Keratinocyte (primary cell): ENCODE measurements around the gene CRACR2A. TPM values are rescaled to one million over a fixed set of nuclear protein-coding genes. Genes with fewer than 3 reads are reported as not detected.

Experiments
- DNase-seq: peaks from one replicate; pipeline ENCODE4 v3.0.0-alpha.2; 2011; ENCODE audit warnings: low read depth, missing footprints, low spot score
- FAIRE-seq: peaks from 2 replicates; lab custom pipeline; 2011; peaks lifted over from hg19 to GRCh38; lab: Jason Lieb, UNC
- H2AFZ ChIP-seq: 2 replicates; pipeline ENCODE4 v1.6.0; 2012; ENCODE audit warnings: low read length, control low read depth, inconsistent platforms; ENCODE audit not compliant: control insufficient read depth
- H3K27ac ChIP-seq: 2 replicates; pipeline ENCODE4 v1.5.1; 2011; ENCODE audit warnings: low read length; ENCODE audit not compliant: control insufficient read depth, insufficient read depth
- H3K27me3 ChIP-seq: 3 replicates; pipeline ENCODE4 v1.6.0; 2011; ENCODE audit warnings: low read length; ENCODE audit not compliant: control insufficient read depth, insufficient read depth; ENCODE audit errors: extremely low read depth
- H3K36me3 ChIP-seq, 2 experiments: 2 replicates in 1 of 2; 3 replicates in 1 of 2; pipeline ENCODE4 v1.5.1; 2011; ENCODE audit warnings: low read length in 2 of 2, mild to moderate bottlenecking in 1 of 2; ENCODE audit not compliant: control insufficient read depth in 2 of 2, insufficient read depth in 2 of 2; ENCODE audit errors: extremely low read depth in 1 of 2
- H3K4me1 ChIP-seq: 3 replicates; pipeline ENCODE4 v1.5.1; 2011; ENCODE audit warnings: low read length; ENCODE audit not compliant: control insufficient read depth, insufficient read depth; ENCODE audit errors: extremely low read depth
- H3K4me2 ChIP-seq: 3 replicates; pipeline ENCODE4 v1.6.0; 2011; ENCODE audit warnings: low read depth, low read length; ENCODE audit not compliant: control insufficient read depth, insufficient read depth; ENCODE audit errors: extremely low read depth
- H3K4me3 ChIP-seq, 3 experiments: fragments of 200-600 bp in 1 of 3; sonication (generic) in 1 of 3; 2 replicates in 2 of 3; 3 replicates in 1 of 3; pipeline ENCODE4 v1.5.1; 2011 to 2016; ENCODE audit warnings: low read length in 3 of 3, mild to moderate bottlenecking in 3 of 3, control low read depth in 2 of 3, inconsistent platforms in 1 of 3, low read depth in 1 of 3, mixed read lengths in 1 of 3, mixed run types in 1 of 3, moderate library complexity in 1 of 3; ENCODE audit not compliant: control insufficient read depth in 2 of 3, insufficient read depth in 2 of 3; ENCODE audit errors: extremely low read depth in 1 of 3
- H3K79me2 ChIP-seq: 2 replicates; pipeline ENCODE4 v1.6.0; 2012; ENCODE audit warnings: low read length; ENCODE audit not compliant: control insufficient read depth, insufficient read depth
- H3K9ac ChIP-seq: 3 replicates; pipeline ENCODE4 v1.6.0; 2011; ENCODE audit warnings: low read length; ENCODE audit not compliant: control insufficient read depth, insufficient read depth; ENCODE audit errors: extremely low read depth
- H3K9me1 ChIP-seq: 3 replicates; pipeline ENCODE4 v1.6.0; 2011; ENCODE audit warnings: low read length; ENCODE audit not compliant: control insufficient read depth, insufficient read depth; ENCODE audit errors: extremely low read depth
- H3K9me3 ChIP-seq: 2 replicates; pipeline ENCODE4 v1.5.1; 2012; ENCODE audit warnings: low read depth, low read length; ENCODE audit not compliant: control insufficient read depth
- H4K20me1 ChIP-seq: 3 replicates; pipeline ENCODE4 v1.6.0; 2011; ENCODE audit warnings: low read length; ENCODE audit not compliant: control insufficient read depth, insufficient read depth; ENCODE audit errors: extremely low read depth
- EZH2 ChIP-seq: IDR thresholded peaks from one replicate; pipeline ENCODE4 v1.6.1; 2012; ENCODE audit warnings: inconsistent platforms, mild to moderate bottlenecking, low read length, moderate library complexity
- dilution Hi-C: fragments of 300-500 bp; cut with MboI; formaldehyde crosslinking; loops from one replicate; pipeline ENCODE4 v1.7.0; 2020; ENCODE audit warnings: low sequenced_read_pairs; ENCODE audit not compliant: extremely low pct_ligation_motif_present
- polyA plus RNA-seq, 5 experiments: library from polyadenylated mRNA; depleted of rRNA in 3 of 5; stranded (reverse) in 3 of 5; stranded (forward) in 1 of 5; unstranded in 1 of 5; fragments of >200 nt; gene quantifications; 1 replicate in 1 of 5; 2 replicates in 3 of 5; 3 replicates in 1 of 5; pipeline versions ENCODE4 v1.2.1 to v1.2.3, GENCODE V29; 2011 to 2012; ENCODE audit warnings: missing spikeins in 2 of 5, low read depth in 1 of 5, low replicate concordance in 1 of 5
- TF ChIP-seq, protein P1 (sequence below), 3 experiments: IDR thresholded peaks in 1 of 3; conservative IDR thresholded peaks in 1 of 3; optimal IDR thresholded peaks in 1 of 3; 2 replicates in 2 of 3; 3 replicates in 1 of 3; pipeline versions ENCODE3 to v1.5.1; 2011; ENCODE audit warnings: low read length in 3 of 3, mild to moderate bottlenecking in 3 of 3, moderate library complexity in 2 of 3, control low read depth in 1 of 3, inconsistent platforms in 1 of 3; ENCODE audit not compliant: insufficient read depth in 2 of 3; ENCODE audit errors: extremely low read depth in 1 of 3

CRACR2A gene
- polyA plus RNA-seq, 1 donor (not counting 4 experiments of a cell fraction or from before 2014, with no cell fraction given), result 0.30 TPM

DNA sequence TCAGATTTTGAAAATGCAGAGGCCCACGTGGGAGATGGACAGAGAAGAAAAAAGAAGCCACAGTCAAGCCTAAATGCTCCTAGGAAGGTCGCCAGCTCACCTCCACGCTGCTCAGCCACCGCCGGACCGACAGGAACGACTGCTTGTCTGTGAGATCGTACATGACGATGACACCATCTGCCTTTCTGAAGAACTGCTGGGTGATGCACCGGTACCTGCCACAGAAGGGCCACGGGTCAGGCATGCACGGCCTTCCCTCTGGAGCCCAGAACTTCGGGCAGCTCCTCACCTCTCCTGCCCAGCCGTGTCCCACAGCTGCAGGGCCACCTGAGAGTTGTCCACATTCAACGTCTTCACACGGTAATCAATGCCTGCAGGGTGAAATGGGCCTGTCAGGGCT, 125.6 kb downstream of the CRACR2A start:
- Histone ChIP-seq H4K20me1 (no peaks in the 10 kb centered on the region), H3K4me3 (no peak overlapping the region), H2AFZ (no peak overlapping the region), H3K27ac (no peak overlapping the region), H3K79me2 (no peaks in the 10 kb centered on the region), H3K36me3 (no peaks in the 10 kb centered on the region), H3K9me3 (no peaks in the 10 kb centered on the region), H3K9me1 (no peaks in the 10 kb centered on the region), H3K9ac (no peak overlapping the region), H3K4me1 (no peaks in the 10 kb centered on the region), H3K27me3 (peaks cover 20% of the 10 kb centered on the region), H3K4me2 (no peak overlapping the region)
- TF ChIP-seq, protein P1, sequence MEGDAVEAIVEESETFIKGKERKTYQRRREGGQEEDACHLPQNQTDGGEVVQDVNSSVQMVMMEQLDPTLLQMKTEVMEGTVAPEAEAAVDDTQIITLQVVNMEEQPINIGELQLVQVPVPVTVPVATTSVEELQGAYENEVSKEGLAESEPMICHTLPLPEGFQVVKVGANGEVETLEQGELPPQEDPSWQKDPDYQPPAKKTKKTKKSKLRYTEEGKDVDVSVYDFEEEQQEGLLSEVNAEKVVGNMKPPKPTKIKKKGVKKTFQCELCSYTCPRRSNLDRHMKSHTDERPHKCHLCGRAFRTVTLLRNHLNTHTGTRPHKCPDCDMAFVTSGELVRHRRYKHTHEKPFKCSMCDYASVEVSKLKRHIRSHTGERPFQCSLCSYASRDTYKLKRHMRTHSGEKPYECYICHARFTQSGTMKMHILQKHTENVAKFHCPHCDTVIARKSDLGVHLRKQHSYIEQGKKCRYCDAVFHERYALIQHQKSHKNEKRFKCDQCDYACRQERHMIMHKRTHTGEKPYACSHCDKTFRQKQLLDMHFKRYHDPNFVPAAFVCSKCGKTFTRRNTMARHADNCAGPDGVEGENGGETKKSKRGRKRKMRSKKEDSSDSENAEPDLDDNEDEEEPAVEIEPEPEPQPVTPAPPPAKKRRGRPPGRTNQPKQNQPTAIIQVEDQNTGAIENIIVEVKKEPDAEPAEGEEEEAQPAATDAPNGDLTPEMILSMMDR (optimal IDR thresholded peaks at IDR 0.05 in 1 of 3, IDR thresholded peaks at IDR 0.05 in 1 of 3, conservative IDR thresholded peaks at IDR 0.05 in 1 of 3; ENCODE audit: extremely low read depth in 1 of 3, insufficient read depth in 2 of 3, low read length in 3 of 3), result no peak
- TF ChIP-seq EZH2, result no peak
- DNase-seq, result no peak
- dilution Hi-C loops, result no loop called here
- FAIRE-seq, result no peak

DNA sequence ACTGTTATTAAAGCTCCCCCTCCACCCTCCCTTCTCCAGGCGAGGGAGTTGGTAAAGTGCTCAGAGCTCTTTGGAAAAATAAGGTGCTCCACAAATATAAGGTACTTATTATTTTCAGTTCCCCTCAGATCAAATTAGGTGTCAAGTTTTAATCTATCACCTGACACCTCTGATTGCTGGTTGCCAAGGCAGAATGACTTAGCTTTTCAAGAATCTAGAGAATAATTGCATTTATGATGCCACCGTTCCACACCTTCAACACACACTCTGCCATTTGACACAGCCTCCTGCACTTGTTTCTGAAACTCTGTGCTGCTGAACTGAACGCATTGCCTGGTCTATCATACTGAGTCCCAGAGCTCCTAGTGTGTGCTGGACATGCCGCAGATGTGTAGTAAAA, 128.6 kb downstream of the CRACR2A start:
- FAIRE-seq (no peak), DNase-seq (no peak)
- no peak overlapping the region for H3K4me3 ChIP-seq
- H3K4me1 ChIP-seq, result no peaks in the 10 kb centered on the region
- no peaks in the 10 kb centered on the region for H3K36me3 ChIP-seq
- no peaks in the 10 kb centered on the region for H3K79me2 ChIP-seq
- no peaks in the 10 kb centered on the region for H4K20me1 ChIP-seq
- no peak overlapping the region for H3K9ac ChIP-seq
- no peak overlapping the region for H3K27ac ChIP-seq
- H3K9me3 ChIP-seq, result no peaks in the 10 kb centered on the region
- no peaks in the 10 kb centered on the region for H3K9me1 ChIP-seq
- H3K27me3 ChIP-seq, result peaks cover 14% of the 10 kb centered on the region
- dilution Hi-C loops, result no loop called here
- no peak overlapping the region for H3K4me2 ChIP-seq
- no peak overlapping the region for H2AFZ ChIP-seq
- no peak for TF ChIP-seq EZH2
- TF ChIP-seq, protein P1 (optimal IDR thresholded peaks at IDR 0.05 in 1 of 3, IDR thresholded peaks at IDR 0.05 in 1 of 3, conservative IDR thresholded peaks at IDR 0.05 in 1 of 3; ENCODE audit: extremely low read depth in 1 of 3, insufficient read depth in 2 of 3, low read length in 3 of 3), result no peak
